HG02943 (cell line): ENCODE results near the gene PHETA2.
"Not testable (repeated sequence)": the region's sequence is repeated elsewhere in the genome, so short reads cannot be mapped to it uniquely, and the experiment has no call there.

Experiments used
- ATAC-seq: cut with Tn5 transposase; IDR thresholded peaks from one replicate; pipeline ENCODE4 v1.9.1; 2021; ENCODE audit warnings: mild to moderate bottlenecking, low read depth, moderate library complexity; ENCODE audit not compliant: unreplicated experiment

PHETA2 gene

DNA sequence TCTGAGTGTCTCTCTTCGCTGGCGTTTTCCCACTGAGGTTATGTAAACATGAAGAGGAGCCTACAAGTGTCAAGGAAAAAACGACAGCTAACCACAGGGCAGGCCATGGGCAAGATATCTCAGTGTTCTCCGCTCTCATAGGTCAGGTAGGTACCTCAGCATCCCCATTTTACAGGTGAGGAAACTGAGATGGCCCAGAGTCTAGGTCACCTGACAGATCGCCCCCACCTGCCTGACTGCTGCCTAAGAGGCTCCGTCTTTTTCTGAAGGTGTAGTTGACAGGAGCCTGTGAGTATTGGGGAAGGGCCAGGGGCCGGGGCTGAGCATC is 17.4 kb downstream of the PHETA2 start:
- no peak for ATAC-seq

DNA sequence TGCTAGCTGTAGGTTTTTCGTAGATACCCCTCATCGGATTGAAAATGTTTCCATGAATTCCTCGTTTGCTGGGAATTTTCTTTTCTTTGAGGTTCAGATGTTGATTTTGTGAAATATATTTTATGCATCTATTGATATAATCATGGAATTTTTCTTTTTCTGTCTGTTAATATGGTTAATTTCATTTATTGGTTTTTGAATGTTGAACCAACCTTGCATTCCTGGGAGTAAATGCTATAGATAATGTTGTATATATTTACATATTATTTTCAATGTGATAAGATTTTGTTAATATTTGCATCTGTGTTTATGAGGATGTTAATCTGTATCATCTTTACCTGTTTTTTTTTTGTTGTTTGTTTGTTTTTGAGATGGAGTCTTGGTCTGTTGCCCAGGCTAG is 27.2 kb downstream of the PHETA2 start:
- no peak for ATAC-seq

DNA sequence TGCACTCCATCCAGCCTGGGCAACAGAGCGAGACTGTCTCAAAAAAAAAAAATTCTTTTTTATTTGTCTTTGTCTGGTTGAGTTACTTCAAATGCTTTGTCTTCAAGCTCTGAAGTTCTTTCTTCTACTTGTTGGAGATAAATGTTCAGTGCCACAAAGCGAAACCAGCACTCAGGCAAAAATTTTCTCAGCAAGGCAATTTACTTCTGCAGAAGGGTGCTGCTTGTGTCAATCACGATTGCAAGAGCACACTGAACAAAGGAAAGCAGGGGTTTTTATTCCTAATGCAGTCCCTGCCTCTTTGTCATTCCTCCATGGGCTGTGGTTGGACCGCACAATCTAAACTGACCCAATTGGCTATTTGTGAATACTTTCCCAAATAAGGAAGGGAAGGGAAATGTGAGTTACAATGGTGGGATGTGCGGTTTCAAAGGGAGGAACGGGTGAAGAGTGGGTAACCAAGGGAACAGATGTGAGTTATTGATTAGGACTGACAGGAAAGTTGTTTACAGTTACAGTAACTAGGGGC is 30.3 kb downstream of the PHETA2 start:
- not testable (repeated sequence) for ATAC-seq

DNA sequence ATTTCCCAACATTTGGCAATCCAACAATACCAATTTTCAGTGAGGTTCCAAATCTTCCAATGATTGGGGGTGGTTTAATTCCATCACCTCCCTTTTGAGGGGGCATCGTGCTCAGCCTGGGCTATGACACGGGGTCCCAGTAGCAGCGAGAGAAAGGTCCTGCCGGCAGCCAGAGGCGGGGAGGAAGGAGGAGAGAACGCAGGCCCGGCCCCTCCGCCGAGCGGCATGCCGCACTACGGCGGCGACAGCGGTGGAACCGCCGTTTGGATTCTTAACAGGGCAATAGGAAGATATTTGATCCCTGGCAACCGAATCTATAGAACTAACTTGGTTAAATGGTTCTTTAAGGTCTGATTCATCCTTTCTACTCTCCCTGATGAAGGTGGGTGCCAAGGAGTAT is 34.8 kb downstream of the PHETA2 start:
- ATAC-seq: no peak

DNA sequence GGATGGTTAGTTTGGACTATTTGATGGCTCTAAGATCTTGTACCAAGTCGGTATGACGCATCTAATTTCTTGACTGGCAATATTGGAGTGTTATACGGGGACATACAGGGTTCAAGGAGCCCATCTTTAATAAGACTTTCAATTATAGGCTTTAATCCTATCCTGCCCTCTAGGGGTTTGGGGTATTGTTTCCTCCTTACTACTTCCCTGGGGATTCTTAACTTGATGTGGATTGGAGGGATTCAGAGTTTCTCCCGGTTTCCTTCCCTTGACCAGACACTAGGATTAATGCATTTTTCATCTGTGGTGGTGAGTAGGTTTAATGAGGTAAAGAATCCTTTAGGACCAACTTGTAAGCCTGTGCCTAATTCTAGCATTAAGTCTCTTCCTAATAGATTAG is 37.8 kb downstream of the PHETA2 start:
- no peak for ATAC-seq

DNA sequence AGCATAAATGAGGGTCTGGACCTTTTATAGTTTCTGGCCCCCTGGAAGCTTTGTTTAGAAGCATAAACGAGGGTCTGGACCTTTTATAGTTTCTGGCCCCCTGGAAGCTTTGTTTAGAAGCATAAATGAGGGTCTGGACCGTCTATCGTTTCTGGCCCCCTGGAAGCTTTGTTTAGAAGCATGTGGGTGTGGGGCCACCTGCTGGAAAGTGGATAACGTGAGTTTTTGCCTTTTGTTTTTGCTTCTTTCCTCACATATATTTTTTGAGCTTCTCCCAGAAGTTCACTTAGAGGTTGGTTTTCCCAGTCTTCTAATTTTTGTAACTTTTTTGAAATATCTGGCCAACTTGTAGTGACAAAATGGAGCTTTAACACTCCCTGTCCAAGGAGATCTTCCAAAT is 38.7 kb downstream of the PHETA2 start:
- not testable (repeated sequence) for ATAC-seq

DNA sequence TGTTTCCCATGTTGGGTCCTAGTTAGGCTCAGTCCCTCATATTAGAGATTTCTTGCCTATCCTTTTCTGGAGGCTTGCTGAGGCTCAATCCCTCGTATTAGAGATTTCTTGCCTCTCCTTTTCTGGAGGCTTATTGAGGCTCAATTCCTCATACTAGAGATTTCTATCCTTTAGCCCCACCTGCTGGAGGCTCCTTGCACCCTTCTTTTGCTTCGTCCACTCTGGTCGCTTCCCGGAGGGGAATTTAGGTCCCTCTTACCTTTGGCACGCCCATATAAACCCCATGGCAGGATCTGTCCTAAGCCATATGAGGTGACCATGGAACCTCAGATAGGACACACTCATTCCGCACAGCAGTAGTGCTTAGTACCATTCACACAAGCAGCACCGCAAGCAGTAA is 40.7 kb downstream of the PHETA2 start:
- ATAC-seq: no peak

DNA sequence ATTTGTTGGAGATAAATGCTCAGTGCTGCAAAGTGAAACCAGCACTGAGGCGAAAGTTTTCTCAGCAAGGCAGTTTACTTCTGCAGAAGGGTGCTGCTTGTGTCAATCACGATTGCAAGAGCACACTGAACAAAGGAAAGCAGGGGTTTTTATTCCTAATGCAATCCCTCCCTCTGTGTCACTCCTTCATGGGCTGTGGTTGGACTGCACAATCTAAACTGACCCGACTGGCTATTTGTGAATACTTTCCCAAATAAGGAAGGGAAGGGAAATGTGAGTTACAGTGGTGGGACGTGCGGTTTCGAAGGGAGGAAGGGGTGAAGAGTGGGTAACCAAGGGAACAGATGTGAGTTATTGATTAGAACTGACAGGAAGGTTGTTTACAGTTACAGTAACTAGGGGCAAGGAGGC is 41.4 kb downstream of the PHETA2 start:
- not testable (repeated sequence) for ATAC-seq

DNA sequence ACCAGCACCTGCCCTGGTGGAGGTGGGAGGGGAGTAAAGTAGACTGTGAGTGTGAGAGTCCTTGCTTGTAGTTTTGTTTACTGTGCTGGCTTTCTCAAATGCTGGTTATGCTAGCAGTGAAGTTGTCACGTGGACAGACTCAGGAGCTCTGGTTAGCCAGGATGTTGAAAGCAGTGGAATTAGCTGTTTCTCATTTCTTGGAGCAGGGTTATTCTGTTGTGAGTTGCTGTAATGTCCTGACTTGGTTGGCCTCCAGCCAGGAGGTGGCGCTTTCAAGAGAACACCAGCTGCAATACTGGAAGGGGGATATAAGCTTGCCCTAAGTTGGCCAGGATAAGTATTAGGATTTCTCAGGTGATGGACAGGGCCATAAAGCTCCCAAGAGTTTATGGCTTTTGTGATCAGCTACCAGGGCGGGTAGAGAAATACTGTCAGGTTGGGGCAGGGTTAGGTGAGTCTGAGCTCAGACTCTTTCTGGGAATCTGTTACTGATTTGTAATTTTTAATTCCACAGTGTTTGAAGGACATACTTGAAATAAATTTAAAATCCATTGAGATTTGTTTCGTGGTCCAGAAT is 42.9 kb downstream of the PHETA2 start:
- no peak for ATAC-seq

DNA sequence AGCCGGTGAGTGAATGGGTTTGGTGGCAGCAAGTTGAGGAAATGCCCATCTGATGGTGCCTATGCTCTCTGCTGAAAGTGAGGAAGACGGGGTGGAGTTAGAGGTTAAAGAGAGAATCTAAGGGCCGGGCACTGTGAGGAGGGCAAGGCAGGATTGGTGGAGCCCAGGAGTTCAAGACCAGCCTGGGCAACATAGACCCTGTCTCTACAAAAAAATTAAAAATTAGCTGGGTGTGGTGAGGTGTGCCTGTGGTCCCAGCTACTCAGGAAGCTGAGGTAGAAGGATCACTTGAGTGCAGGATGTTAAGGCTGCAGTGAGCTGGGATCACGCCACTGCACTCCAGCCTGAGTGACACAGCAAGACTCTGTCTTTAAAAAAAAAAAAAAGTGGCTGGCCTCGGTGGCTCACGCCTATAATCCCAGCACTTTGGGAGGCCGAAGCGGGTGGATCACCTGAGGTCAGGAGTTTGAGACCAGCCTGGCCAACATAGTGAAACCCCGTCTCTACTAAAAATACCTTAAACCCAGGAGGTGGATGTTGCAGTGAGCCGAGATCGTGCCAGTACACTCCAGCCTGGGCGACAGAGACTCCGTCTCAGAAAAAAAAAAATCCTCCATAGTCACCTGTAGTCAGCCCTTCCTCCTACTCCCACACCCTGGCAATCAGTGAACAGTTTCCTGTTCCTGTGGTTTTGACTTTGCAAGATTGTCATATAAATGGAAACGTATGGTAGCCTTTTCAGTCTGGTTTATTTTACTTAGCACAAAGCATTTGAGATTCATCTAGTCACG is 46.4 kb downstream of the PHETA2 start:
- not testable (repeated sequence) for ATAC-seq

DNA sequence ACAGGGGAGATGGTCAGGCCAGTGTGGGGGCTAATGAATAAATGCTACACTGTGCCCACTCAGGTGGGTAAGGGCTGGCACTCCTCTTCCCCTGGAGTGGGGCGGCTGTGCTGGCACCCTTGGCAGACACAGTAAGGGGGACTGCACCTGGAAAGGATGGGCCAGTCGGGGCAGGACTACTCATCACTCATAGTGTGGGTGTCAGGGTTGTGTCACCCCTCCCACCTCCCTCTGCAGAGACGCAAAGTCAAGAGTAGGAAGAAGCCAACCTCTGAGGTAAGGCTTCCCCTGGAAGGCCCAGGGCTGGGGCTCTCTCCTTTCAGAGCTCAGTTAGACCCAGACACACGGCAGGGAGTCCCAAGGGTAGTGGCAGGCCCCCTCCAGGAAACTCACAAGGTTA is 49.5 kb downstream of the PHETA2 start:
- not testable (repeated sequence) for ATAC-seq

DNA sequence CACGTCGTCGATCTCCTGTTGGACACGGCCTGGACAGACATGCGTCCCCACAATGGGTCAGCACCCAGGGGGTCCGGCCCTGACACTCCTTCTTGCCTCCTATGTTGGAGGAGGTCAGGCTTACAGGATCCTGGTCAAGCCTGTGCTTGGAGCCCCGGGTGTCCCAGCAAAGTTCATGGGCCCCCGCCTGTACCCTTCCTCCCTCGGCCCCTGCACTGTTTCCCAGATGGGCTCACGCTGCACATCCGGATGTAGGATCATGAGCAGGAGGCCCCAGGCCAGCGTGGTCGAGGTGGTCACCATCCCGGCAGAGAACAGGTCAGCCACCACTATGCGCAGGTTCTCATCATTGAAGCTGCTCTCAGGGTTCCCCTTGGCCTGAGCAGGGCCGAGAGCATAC is 53.6 kb downstream of the PHETA2 start:
- no peak for ATAC-seq

DNA sequence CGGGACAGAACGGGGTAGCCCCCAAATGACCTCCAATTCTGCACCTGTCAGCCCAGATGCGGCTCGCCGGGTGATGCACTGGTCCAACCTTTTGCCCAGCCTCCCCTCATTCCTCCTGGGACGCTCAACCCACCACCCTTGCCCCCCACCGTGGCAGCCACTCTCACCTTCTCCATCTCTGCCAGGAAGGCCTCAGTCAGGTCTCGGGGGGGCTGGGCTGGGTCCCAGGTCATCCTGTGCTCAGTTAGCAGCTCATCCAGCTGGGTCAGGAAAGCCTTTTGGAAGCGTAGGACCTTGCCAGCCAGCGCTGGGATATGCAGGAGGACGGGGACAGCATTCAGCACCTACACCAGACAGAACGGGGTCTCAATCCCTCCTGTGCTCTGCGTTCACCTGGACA is 54.0 kb downstream of the PHETA2 start:
- ATAC-seq: not testable (repeated sequence)
